ENCODE measurements around the gene USP17L22.
"Not testable (repeated sequence)": the region's sequence is repeated elsewhere in the genome, so short reads cannot be mapped to it uniquely, and the experiment has no call there.

DNA sequence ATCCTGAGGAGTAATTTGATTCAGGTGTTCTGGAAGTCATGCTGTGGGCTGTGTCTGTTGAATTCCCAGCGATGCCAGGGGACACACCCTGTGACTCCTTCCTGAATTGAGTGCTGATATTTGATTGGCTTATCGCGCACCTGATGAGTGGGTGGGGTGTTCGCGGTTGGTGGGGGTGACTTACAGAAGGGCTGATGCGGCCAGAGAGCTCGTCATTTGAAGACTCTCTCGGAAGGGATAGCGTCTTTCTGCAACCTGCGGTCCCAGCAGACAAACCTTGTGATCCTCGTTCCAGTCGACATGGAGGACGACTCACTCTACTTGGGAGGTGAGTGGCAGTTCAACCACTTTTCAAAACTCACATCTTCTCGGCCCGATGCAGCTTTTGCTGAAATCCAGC is 33.3 kb upstream of the USP17L22 start, which contains the start of gene USP17L15:
- TF ChIP-seq, protein P1, sequence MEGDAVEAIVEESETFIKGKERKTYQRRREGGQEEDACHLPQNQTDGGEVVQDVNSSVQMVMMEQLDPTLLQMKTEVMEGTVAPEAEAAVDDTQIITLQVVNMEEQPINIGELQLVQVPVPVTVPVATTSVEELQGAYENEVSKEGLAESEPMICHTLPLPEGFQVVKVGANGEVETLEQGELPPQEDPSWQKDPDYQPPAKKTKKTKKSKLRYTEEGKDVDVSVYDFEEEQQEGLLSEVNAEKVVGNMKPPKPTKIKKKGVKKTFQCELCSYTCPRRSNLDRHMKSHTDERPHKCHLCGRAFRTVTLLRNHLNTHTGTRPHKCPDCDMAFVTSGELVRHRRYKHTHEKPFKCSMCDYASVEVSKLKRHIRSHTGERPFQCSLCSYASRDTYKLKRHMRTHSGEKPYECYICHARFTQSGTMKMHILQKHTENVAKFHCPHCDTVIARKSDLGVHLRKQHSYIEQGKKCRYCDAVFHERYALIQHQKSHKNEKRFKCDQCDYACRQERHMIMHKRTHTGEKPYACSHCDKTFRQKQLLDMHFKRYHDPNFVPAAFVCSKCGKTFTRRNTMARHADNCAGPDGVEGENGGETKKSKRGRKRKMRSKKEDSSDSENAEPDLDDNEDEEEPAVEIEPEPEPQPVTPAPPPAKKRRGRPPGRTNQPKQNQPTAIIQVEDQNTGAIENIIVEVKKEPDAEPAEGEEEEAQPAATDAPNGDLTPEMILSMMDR (conservative IDR thresholded peaks at IDR 0.05 in 1 of 2, IDR thresholded peaks at IDR 0.05 in 1 of 2; ENCODE audit: low read depth in 1 of 2, low read length in 2 of 2) = not testable (repeated sequence)
- not testable (repeated sequence) for TF ChIP-seq EZH2 (IDR thresholded peaks at IDR 0.05; ENCODE audit: low read length, missing control alignments)

Data from fibroblast of lung (primary cell).